NCI-H187 treated with DMSO at 0.1 percent for 48 hours (cell line): ENCODE data around the gene RBM20.
"Not testable (repeated sequence)": the region's sequence is repeated elsewhere in the genome, so short reads cannot be mapped to it uniquely, and the experiment has no call there.

Experiments
- DNase-seq: peaks from one replicate; lab custom pipeline; 2025; lab: John Stamatoyannopoulos, UW

RBM20 gene

DNA sequence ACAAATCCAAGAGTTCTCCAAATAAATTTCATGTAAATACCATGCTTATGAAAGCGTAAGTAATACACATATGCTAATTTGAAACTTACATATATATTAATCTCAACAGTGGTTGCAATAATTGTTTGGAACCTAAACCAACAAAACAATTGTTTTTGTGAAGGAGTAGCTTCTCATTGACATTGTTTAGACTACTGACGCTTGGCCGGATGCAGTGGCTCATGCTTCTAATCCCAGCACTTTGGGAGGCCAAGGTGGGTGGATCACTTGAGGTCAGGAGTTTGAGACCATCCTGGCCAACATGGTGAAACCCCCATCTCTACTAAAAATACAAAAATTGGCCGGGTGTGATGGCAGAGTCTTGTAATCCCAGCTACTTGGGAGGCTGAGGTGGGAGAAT is 61.5 kb downstream of the RBM20 start:
- not testable (repeated sequence) for DNase-seq

DNA sequence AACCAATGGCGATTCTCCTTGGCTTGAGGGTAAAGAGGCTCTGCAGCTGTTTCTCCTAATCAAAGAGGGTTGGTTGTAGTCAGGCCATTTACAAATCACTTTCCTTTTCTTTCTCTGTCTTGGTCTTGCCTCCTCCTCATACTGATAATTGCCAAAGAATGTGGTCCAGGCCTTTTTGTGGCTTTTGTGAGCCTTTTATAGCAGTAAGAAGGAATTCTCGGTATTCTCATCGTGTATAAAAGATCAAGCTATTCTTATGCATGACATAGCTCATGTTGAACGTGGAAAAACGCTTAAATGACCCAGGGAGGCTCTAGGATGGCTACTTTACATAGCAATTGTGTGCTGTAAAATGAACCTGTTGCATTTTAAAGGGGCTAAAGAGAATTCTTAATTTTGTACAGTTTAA is 62.6 kb downstream of the RBM20 start:
- DNase-seq, result no peak

DNA sequence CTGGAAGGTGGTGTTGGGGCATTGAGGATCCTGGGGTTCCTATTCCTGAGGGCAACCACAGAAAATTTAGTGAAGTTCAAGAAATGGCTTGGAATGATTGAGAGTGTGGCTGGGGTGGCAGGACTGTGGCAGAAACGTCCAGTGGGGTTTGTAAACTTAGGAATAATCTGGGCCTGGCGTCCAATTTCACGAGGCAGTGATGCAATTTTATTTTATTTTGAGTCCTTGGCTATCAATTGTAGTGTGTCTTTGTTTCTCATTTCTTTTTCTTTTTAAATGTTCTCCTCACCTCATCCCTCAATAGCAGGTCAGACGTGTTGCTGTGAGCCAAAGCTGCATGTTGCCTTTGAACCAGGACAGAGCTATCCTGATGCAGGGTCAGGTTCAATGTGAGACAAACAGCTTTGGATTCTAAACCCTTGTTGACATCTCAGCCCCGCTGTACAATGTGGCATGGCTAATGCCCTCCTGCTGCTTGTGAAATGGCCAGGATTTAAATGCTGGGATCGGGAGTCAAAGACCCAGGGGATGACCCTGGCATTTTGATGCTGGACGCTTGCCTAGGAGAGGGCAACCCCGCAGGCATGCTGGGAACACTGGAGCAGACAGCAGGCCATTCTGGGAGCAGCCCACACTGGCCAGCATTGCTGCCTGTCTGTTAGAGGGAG is 64.8 kb downstream of the RBM20 start:
- no peak for DNase-seq

DNA sequence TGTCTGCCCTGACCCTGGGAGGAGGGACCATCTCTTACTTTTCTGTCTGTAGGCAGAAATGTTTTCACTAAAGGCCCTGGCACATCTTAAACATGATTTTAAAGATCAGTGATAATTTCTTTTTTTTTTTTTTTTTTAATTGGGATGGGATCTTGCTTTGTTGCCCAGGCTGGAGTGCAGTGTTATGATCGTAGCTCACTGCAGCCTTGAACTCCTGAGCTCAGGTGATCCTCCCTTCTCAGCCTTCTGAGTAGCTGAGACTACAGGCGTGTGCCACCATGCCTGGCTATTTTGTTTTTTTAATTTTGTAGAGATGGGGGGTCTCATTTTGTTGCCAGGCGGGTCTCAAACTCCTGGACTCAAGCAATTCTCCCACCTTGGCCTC is 65.3 kb downstream of the RBM20 start:
- no peak for DNase-seq

DNA sequence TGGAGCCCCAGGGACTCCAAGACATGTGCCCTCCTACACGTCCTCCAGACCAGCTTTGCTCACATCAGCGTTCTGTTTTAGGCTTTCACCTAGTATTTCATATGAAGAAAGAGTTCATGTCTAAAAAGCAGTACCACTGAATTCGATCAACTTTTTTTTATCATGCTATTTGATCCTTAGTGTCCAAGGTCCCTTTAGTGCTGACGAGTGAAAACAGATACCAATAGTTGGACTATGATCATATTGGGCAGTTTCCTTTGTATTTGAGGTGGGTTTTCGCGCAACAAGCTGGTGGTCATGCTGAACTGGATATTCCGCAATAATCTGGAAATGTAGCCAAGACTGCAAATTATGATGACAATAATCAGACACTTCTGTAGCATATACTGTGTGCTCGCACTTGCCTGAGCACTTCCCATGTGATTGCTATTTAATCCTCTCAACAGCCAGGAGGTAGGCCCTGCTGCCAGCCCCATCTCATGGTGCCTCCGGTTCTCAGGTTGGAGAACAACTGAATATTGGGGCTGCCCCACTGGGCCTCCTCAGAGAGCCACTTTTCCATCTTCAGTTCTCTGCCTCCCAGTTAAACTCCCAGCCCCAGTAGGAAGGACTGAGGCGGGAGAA is 65.9 kb downstream of the RBM20 start:
- no peak for DNase-seq

DNA sequence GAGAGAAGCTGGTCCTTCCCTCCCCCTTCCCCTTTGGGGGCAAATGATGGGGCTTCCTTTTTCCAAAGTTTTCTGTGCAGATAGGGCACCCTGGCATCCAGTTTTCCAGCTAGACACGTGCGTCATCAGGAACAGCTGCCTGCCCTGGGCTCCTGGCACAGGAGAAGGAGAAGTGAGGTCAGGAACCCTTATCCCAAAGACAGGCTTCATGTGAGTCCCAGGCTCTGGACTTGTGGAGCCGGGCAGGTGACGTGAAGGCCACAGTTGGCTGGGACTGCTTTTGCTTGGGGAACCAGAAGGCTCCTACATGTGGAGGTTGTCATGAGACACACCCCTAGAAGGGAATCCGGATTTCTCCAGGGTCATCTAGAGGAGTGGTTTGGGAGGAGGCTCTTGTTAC is 66.5 kb downstream of the RBM20 start:
- no peak for DNase-seq

DNA sequence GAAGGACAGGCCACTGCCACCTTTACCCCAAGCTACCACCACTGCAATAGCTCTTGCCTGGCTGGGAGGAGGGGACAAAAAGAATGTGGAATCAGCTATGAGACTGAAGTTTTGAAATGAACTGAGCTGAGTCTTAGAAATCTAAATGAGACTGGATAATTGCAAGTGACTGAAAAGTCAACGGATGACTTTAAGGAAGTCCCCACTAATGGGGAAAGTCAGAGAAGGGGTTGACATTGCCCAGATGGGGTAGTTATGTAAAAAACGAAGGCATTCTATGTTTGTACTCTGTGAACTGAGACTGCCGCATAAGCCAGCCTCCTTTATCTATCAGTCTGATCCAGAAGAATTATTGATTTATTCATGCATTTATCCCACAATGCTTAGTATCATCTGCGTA is 67.2 kb downstream of the RBM20 start:
- no peak for DNase-seq

DNA sequence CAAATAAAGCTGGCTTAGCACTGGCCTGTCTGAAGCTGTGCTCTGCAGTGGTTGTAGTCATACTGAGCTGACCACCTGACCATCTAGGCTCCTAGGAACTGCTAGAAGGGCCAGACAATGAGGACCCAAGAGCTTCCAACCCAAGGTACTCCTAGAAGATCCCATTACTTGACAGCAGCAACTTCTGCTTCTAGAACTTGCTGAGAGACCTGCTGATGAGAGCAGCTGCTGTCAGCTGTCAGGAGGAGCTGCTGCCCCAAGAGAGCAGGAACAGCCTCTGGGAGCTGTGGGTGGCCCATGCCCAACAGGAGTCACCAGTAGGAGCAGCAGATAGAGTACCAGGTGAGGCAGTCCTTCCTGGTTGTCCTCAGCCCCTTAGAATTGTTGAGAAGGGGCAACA is 70.2 kb downstream of the RBM20 start:
- no peak for DNase-seq

DNA sequence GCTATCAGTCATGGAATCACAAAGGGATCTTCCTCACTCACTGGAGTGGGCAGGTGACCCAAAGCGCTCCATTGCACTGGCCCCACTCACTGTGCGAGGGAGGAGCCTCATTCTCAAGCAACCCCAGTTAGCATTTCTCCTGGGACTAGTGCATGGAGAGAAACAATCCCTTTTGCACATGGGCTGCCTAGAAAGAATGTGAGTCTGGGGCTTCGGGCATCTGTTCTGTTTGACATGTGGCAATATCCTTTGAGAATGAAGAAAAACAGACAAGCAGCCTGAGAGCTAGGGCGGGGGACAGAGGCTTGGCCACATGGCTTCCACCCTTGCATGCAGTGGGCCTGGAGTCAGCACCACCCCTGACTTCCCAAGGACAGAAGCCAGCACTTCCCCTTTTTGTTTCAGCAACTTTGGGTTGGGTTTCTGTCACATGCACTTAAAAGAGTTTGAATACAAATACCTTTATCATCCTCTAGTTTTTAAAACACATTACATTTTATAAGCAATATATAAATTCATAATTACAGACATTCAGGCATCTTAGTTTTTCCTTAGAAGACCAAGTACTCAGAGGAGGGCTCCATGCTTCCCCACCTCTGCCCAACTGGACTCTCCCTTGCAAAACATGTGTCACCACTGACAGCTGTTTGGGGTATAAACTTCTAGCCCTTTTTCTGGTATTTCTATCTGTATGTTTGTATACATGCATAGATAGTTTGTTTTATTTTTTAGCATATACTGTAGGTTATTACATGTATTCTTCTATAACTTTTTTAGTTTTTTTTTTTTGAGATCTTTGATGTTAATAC is 73.8 kb downstream of the RBM20 start:
- no peak for DNase-seq

DNA sequence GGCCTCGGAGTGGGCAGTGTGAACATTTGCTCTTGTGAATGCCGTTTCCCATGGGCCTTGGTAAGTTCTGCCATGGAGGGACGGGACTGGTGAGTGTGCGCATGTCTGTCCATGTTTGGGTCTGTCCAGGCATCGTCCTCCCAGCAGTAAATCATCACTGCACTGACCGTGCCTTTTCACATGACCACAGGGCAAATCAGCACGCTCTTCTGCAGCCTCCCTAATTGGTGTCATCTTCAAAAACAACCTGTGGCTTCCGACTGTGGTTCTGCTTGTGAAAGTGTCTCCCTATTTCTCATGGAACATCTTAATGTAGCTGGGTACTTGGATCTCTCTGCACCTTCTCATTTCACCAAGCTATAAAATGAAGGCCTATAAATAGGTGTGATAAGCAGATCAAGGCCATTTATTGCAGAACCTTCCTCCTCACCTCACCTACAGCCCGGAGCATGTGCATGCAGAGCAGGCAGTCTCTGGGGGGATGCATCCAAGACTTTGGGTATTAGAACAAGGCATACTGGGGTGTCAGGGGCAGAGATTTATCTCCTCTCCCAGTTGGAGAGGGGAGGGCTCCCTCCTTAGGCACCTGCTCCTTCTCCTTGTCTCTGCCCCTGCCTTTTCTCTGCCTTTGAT is 77.4 kb downstream of the RBM20 start:
- no peak for DNase-seq

DNA sequence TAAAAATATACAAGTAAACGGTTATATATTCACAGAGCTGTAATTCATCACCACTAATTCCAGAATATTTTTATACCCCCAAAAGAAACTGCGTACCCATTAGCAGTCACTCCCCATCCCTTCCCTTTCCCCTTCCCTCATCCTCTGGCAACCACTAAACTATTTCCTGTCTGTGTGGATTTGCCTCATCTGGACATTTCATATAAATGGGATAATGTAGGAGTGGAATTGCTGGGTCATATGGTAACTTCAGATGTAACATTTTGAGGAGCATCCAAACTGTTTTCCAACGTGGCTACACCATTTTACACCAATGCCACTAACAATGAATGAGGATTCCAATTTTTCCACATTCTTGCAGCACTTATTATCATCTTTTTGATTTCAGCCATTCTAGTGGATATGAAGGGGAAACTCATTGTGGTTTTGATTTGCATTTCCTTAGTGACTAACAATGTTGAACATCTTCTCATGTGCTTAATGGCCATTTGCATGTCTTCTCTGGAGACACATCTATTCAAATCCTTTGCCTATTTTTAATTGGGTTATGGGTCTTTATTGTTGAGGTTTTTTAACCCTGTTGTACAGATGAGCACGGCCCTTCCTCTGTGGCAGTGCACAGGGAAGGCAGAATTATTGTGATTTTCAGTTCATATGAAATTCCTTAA is 79.2 kb downstream of the RBM20 start:
- DNase-seq, result no peak

DNA sequence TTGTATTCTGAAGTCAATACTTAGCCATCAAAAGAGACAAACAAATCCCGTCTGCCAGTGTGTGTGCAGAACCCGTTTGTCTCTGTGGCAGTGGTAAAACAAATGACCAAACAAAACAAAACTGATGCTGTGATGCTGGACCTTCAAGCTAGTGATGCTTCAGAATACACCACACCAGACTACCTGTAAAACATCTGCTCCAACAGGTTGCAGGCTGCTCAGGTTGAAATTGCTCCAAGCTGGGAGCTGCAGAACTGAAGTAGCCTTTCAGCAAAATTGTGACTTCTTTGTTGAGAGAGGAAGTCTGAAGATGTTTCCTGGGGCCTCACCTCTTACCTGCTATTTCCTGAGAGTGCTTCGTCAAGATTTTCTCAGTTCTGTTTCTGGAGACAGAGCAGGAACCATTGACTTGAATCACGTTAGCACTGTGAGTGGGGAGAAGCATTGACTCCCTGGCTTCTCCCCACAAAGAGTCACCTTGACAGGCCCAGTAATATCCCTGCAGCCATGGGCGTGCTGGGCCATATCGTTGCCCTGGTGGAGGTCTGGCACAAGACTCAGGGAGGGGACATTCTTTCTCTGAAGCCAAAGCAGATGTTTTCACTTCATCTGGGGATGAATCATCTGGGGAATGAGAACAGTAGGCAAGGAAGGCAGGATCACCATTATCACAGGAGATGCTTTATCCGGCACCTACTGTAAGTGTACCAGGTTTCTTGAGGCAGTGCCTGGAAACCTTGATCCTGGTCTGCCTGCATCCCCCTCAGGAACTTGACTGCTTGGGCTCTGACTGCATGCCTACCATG is 80.2 kb downstream of the RBM20 start:
- no peak for DNase-seq

DNA sequence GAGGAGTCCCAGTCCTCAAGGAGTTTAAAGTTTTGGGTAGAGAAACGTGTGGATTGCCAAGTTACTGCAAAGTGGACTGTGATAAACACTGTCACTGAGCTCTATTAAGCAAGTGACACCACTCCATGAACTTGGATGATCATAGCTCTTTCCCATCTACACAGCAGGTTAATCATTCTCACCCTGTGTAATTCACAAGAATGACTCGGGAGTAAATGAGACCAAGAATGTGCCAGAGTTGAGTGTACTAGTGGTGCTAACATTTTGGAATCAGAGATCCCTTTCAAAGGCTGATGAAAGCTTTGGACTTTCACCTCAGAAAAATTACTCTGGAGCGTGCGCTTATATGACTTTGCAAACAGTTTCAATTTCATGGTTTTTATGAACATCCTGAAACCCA is 80.8 kb downstream of the RBM20 start:
- DNase-seq, result no peak

DNA sequence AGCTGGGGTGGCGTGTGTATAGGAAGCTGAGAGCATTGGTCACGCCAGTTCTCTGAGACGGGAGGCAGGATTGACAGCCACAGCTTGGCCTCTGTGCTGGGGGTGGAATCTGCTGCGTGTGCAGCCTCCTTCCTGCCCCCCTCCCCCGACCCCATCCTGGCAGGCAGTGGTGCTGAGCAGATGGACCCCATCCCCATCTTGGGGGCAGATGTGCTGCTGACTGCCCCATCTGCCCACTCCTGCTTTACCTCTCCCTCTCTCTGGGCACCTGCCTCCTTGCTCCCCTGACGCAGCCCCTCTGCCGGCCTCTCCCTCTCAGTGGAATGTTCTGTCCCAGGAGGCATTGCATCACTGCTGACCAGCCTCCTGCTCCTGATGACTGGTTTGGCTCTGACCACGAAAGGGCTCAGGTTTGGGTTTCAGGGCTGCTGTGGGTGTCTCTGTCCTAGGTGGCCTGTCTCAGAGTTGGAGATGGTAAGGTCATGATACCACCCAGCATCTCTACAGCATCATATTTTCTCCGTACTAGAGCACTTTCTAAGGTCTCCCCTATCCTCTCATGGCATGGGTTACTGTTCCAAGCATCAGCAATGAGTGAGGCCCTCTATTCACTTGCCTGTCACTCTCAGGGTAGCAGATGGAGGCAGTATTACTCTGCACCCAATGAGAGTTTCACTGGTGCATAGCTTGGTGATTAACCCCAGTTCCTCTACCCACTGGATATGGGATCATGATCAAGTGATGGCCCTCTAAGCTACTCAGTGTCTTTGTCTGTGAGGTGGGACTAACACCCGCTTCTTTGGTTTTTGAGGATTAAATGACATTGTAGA is 81.9 kb downstream of the RBM20 start:
- DNase-seq, result no peak

DNA sequence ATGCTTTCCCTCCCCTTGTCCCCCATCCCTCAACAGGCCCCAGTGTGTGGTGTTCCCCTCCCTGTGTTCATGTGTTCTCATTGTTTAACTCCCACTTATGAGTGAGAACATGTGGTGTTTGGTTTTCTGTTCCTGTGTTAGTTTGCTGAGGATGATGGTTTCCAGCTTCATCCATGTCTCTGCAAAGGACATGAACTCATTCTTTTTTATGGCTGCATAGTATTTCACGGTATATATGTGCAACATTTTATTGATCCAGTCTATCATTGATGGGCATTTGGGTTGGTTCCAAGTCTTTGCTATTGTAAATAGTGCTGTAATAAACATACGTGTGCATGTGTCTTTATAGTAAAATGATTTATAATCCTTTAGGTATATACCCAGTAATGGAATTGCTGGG is 83.6 kb downstream of the RBM20 start:
- DNase-seq, result not testable (repeated sequence)

DNA sequence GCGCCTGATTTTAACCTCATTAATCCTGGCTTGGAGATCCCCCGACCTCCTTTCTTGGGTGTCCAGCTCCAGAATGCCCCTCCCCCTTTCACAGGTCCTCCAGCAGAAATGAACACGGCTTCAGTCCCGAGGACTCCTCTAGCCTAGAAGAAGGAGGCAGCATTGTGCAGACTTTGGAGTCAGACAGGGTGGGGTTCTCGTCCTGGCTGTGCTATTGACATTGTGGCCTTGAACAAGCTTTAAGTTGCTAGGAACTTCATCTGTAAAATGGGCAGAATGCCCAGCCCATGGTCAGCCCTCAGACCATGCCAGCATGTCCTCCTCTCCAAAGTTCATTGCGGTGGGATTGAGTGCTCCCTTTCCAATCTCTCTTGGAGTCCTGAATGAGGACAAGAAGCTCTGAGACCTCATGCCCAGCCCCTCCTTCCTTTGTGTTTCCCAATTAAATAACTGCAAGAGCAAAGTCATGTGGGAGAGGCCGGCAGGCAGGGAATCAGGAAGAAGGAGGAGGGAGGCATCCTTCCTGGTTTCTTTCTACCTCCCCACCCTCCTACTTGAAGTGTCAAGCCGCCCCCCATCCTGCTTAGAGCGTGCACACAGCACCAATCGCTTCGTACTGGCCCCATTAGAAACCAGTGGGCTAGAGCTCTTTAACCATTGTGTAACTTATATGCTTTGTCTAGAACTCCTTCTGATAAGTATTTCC is 86.4 kb downstream of the RBM20 start:
- DNase-seq, result no peak

DNA sequence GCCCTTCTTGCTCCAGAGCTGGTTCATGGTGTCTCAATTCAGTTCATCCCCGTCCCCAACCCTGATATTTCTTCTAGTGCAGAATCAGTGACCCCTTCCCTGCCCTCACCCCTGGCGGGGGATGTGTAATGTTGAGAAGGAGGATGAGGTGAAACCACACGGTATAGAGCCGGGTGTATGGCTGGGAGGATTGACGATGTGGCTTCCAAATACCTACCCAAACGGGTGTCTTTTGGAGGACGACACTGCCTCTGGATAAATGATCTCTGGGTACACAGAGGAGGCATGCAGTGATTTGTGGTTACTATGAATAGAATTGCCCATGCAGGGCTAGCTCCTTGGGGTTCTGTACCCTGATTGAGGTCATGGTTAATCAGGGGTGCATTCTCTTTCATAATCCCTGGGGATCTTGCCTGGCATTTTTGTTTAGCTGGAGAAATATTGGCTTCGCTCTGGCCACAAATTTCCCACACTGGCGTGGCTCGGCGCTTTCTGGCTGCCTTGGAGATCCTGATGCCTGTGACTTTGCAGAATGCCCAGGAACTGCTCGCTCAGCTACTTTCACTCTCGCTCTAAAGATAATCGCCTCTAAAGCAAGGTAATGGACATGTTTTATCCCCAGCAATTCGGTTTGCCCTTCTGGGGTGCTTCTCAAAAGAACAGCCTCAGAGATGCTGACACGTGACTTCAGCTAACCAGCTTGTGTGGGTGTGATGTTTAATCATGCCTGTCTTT is 89.2 kb downstream of the RBM20 start:
- DNase-seq, result no peak

DNA sequence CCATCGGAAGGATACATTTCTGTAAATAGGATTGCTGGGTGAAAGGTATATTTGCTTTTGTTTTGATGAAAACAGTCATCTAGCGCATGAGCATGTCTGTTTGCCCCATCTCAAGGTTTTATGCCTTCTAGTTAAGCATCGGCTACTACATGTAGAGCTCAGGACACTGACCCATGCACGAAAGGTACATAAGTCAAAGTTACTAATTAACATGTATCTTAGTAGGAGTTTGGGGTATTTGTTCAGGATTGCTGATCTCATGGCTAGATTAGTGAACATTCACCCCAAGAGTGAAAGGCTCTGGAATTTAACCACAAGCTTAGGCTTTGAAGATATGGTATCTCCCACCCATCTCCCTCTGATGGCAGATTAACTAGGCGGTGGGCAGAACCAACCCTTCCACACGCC is 91.5 kb downstream of the RBM20 start:
- DNase-seq, result no peak
